Measurements from ENCODE around the gene RBBP8NL.

The RBBP8NL gene

GRCh38 chr20:62420846-62421715 is 6.3 kb downstream of the RBBP8NL start:
- no peak for DNase-seq (ENCODE audit: low read depth)

- DNase-seq (ENCODE audit: low read depth) = no peak
These were observed 7.6 kb downstream of the RBBP8NL start for GRCh38 chr20:62419759-62420158.

GRCh38 chr20:62418709-62419487 is 8.4 kb downstream of the RBBP8NL start:
- DNase-seq (ENCODE audit: low read depth) = no peak

- DNase-seq (ENCODE audit: low read depth) = no peak
These were observed 9.2 kb downstream of the RBBP8NL start for GRCh38 chr20:62417981-62418708.

GRCh38 chr20:62416651-62417637 is 10.4 kb downstream of the RBBP8NL start:
- DNase-seq (ENCODE audit: low read depth) = no peak

GRCh38 chr20:62415354-62416111 is 11.8 kb downstream of the RBBP8NL start:
- DNase-seq (ENCODE audit: low read depth) = no peak

GRCh38 chr20:62413896-62414481 is 13.3 kb downstream of the RBBP8NL start:
- DNase-seq (ENCODE audit: low read depth) = peak; percentile 40

- no peak for DNase-seq (ENCODE audit: low read depth)
These were observed 14.2 kb downstream of the RBBP8NL start for GRCh38 chr20:62413025-62413570.

- DNase-seq (ENCODE audit: low read depth) = no peak
These were observed 14.9 kb downstream of the RBBP8NL start for GRCh38 chr20:62412194-62413024.

- DNase-seq (ENCODE audit: low read depth) = no peak
These were observed 15.7 kb downstream of the RBBP8NL start for GRCh38 chr20:62411479-62412193.

GRCh38 chr20:62410746-62411478 is 16.4 kb downstream of the RBBP8NL start:
- DNase-seq (ENCODE audit: low read depth) = no peak

- peak; percentile 47 for DNase-seq (ENCODE audit: low read depth)
These were observed 17.2 kb downstream of the RBBP8NL start for GRCh38 chr20:62409931-62410745.

- no peak for DNase-seq (ENCODE audit: low read depth)
These were observed 18.1 kb downstream of the RBBP8NL start for GRCh38 chr20:62409086-62409853.

GRCh38 chr20:62408640-62409039 is 18.7 kb downstream of the RBBP8NL start:
- DNase-seq (ENCODE audit: low read depth) = no peak

- DNase-seq (ENCODE audit: low read depth) = no peak
These were observed 19.3 kb downstream of the RBBP8NL start for GRCh38 chr20:62408055-62408454.
